BJ (cell line): Measurements from ENCODE around the gene GGPS1. TPM values are rescaled to one million over a fixed set of nuclear protein-coding genes. Genes with fewer than 3 reads are reported as not detected.

Experiments used
- CTCF ChIA-PET: fragments of 350-600 bp; formaldehyde crosslinking; extraction: SDS; loops from one replicate; lab custom pipeline; 2021; ENCODE audit warnings: antibody characterized with exemption, inconsistent platforms; lab: Yijun Ruan, JAX
- POLR2A ChIA-PET: fragments of 300-600 bp; sonication (Branson Sonifier 250); formaldehyde crosslinking; extraction: SDS; loops from one replicate; lab custom pipeline; 2021; ENCODE audit warnings: antibody characterized with exemption; lab: Charles Lee
- DNase-seq: peaks from one replicate; pipeline ENCODE4 v3.0.0-alpha.2; 2011; ENCODE audit warnings: low read depth
- H3K27me3 ChIP-seq: 2 replicates; pipeline ENCODE4 v1.6.0; 2011; ENCODE audit warnings: low read length; ENCODE audit not compliant: control insufficient read depth, insufficient read depth
- H3K36me3 ChIP-seq: 2 replicates; pipeline ENCODE4 v1.5.1; 2011; ENCODE audit warnings: low read length; ENCODE audit not compliant: control insufficient read depth, insufficient read depth
- H3K4me3 ChIP-seq: 2 replicates; pipeline ENCODE4 v1.5.1; 2011; ENCODE audit warnings: low read depth, mild to moderate bottlenecking, control low read depth, low read length
- CTCF ChIP-seq: IDR thresholded peaks from 2 replicates; pipeline ENCODE4 v1.5.1; 2011; ENCODE audit warnings: low read depth, mild to moderate bottlenecking, control low read depth, inconsistent platforms, low read length, moderate library complexity; ENCODE audit not compliant: insufficient read depth
- polyA plus RNA-seq: library from polyadenylated mRNA; depleted of rRNA; stranded (reverse); fragments of >200 nt; gene quantifications from 2 replicates; pipeline ENCODE4 v1.2.3, GENCODE V29; 2011

The GGPS1 gene
- polyA plus RNA-seq, 1 experiment, result 18.8 TPM

DNA sequence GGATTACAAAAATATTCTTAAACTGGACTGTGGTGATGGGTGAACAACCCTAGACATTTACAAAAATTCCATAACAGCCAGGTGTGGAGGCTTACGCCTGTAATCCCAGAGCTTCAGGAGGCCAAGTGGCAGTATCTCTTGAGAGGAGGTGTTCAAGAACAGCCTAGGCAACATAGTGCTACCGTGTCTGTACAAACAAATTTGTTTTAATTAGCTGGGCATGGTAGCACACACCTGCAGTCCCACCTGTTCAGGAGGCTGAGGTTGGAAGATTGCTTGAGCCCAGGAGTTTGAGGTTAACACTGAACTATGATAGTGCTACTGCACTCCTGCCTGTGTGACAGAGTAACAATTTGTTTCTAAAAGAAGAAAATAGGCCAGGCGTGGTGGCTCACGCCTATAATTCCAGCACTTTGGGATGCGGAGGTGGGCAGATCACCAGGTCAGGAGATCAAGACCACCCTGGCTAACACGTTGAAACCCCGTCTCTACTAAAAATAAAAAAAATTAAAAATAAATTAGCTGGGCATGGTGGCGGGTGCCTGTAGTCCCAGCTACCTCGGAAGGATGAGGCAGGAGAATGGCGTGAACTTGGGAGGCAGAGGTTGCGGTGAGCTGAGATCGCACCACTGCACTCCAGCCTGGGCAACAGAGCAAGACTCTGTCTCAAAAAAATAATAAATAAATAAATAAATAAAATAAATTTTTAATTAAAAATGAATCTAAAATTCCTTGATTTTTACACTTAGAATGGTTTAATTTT lies 37.4 kb upstream of the GGPS1 start:
- Histone ChIP-seq H3K27me3 (no peaks in the 10 kb centered on the region), H3K4me3 (no peak overlapping the region), H3K36me3 (no peaks in the 10 kb centered on the region)
- ChIA-PET POLR2A (no interaction called here), CTCF (interaction anchor here (0.7 to 1.4 kb wide), 2 partner anchors 17 to 126 kb away, joined by 4 read pairs; no protein-coding TSS in a partner anchor)
- DNase-seq, result no peak
- TF ChIP-seq CTCF, result no peak

- no peak for TF ChIP-seq CTCF
- Histone ChIP-seq H3K36me3 (no peaks in the 10 kb centered on the region), H3K4me3 (no peak overlapping the region), H3K27me3 (no peaks in the 10 kb centered on the region)
- no peak for DNase-seq
- ChIA-PET CTCF (interaction anchor here (1.4 kb wide), 1 partner anchor 125 kb away, joined by 4 read pairs; no protein-coding TSS in a partner anchor), POLR2A (no interaction called here)
Measured at GRCh38 chr1:235291599-235292091, 36.7 kb upstream of the GGPS1 start.

- no peaks in the 10 kb centered on the region for H3K36me3 ChIP-seq
- DNase-seq, result no peak
- CTCF ChIA-PET, result no interaction called here
- POLR2A ChIA-PET, result no interaction called here
- no peak for TF ChIP-seq CTCF
- no peaks in the 10 kb centered on the region for H3K27me3 ChIP-seq
- H3K4me3 ChIP-seq, result no peak overlapping the region
Measured at GRCh38 chr1:235292790-235293189, 35.6 kb upstream of the GGPS1 start.

- POLR2A ChIA-PET, result interaction anchor here (0.6 kb wide), 1 partner anchor 210 kb away, joined by 3 read pairs; no protein-coding TSS in a partner anchor
Measured at GRCh38 chr1:235293322-235293942, 34.9 kb upstream of the GGPS1 start.

More at GRCh38 chr1:235293322-235293942, 34.9 kb upstream of the GGPS1 start:
- no peak overlapping the region for H3K4me3 ChIP-seq
- H3K27me3 ChIP-seq, result no peaks in the 10 kb centered on the region
- TF ChIP-seq CTCF, result no peak
- DNase-seq, result no peak
- CTCF ChIA-PET, result interaction anchor here (0.5 kb wide), 1 partner anchor 19 kb away, joined by 3 read pairs; no protein-coding TSS in a partner anchor
- no peaks in the 10 kb centered on the region for H3K36me3 ChIP-seq
